Thyroid gland (tissue), 4 donors: ENCODE measurements around the gene CYP3A5. TPM values are rescaled to one million over a fixed set of nuclear protein-coding genes. Genes with fewer than 3 reads are reported as not detected.

Experiments used
- DNase-seq, 2 donors: peaks; one replicate each; pipeline ENCODE4 v3.0.0-alpha.2; 2019
- H3K27ac ChIP-seq, 3 donors: fragments of 200-600 bp; sonication (generic); 1 replicate in 2 of 3; 2 replicates in 1 of 3; pipeline ENCODE4 v1.5.1; 2016 to 2019; ENCODE audit warnings: mild to moderate bottlenecking in 1 of 3, moderate library complexity in 1 of 3
- H3K27me3 ChIP-seq: fragments of 200-600 bp; sonication (generic); one replicate; pipeline ENCODE4 v1.5.1; 2019
- H3K36me3 ChIP-seq, 2 donors: fragments of 200-600 bp; sonication (generic); one replicate each; pipeline ENCODE4 v1.5.1; 2016 to 2019
- H3K4me1 ChIP-seq, 2 donors: fragments of 200-600 bp; sonication (generic); one replicate each; pipeline ENCODE4 v1.5.1; 2017 to 2019
- H3K4me3 ChIP-seq, 3 donors: fragments of 200-600 bp; sonication (generic); replicated peaks in 1 of 3; 1 replicate in 2 of 3; 2 replicates in 1 of 3; pipeline ENCODE4 v1.5.1; 2016; ENCODE audit warnings: mild to moderate bottlenecking in 1 of 3
- H3K9me3 ChIP-seq: fragments of 200-600 bp; sonication (generic); one replicate; pipeline ENCODE4 v1.5.1; 2017
- POLR2A ChIP-seq, 2 donors: fragments of 450-650 bp; IDR thresholded peaks; one replicate each; pipeline ENCODE4 v1.6.1; 2017; ENCODE audit warnings: antibody characterized with exemption in 2 of 2, mild to moderate bottlenecking in 2 of 2, moderate library complexity in 1 of 2
- WGBS, 2 donors: methylation state at CpG; one replicate each; pipeline ENCODE4 v1.1.5; 2017; 5-methylcytosine and 5-hydroxymethylcytosine counted together
- intact Hi-C: fragments of 100-400 bp; cut with DNase I; formaldehyde crosslinking; loops from one replicate; pipeline ENCODE4 v1.15.1; 2023
- total RNA-seq, 4 donors: library from RNA; depleted of rRNA; stranded (reverse); fragments of >200 nt; gene quantifications; one replicate each; pipeline ENCODE4 v1.2.3, GENCODE V29; 2016
- TF ChIP-seq, protein P1 (sequence below), 6 experiments: fragments of 200-600 bp in 3 of 6; fragments of 450-650 bp in 3 of 6; sonication (generic) in 3 of 6; IDR thresholded peaks; one replicate each; pipeline ENCODE4 v1.5.1; 2016 to 2019; ENCODE audit warnings: antibody characterized with exemption in 6 of 6, mild to moderate bottlenecking in 2 of 6, inconsistent platforms in 1 of 6, moderate library complexity in 1 of 6

The CYP3A5 gene
- total RNA-seq, 4 donors from 2014 or later: 0.24 to 1.2 (median 0.73) TPM

DNA sequence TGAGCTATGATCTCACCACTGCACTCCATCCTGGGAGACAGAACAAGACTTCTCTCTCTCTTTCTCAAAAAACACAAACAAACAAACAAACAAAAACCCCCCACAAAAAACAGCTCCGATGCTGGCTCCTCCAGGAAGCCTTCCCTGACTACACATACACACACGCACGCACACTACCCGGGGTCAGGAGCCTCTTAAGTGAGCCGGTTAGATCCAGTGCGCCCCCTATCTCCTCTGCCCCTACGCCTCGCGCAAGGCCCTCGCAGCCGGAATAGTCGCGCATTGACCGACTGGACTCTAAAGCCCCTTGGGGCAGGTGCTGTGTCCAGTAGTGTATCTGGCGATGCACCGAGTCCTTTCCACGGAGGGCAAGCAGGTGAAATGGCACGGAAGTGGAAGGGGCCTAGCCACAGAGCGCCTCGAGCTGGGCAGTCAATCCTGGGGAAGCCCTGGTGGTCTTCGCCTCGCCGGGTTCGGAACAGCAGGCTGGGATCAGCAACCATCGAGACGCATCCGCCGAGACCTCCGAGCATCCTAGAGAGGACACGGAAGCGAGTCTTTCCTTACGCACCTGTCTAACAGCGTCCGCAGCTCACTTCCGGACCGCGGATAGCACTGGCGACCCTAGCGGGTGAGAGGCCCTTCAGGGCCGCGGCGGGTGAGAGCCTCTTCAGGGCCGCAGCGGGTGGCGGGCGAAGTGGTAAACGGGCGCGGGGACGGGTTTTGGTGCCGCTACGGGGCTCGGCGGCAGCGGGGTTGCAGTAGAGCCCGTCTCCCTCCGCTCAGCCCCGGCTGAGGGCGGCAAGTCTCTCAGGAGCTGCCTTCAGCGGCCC is 63.2 kb downstream of the CYP3A5 start, which contains the start of gene ZSCAN25:
ZSCAN25 (plus strand) TSS at position 588 of the 833 bp plus-strand sequence. CDS start 2,661 bp downstream, outside the sequence.
- H3K27ac ChIP-seq: peak within 1 kb of the TSS in 2 of 3 donors; percentile 77 to 79
- TF ChIP-seq POLR2A (IDR thresholded peaks at IDR 0.05): peak in 1 of 2 donors; percentile 59
- TF ChIP-seq, protein P1, sequence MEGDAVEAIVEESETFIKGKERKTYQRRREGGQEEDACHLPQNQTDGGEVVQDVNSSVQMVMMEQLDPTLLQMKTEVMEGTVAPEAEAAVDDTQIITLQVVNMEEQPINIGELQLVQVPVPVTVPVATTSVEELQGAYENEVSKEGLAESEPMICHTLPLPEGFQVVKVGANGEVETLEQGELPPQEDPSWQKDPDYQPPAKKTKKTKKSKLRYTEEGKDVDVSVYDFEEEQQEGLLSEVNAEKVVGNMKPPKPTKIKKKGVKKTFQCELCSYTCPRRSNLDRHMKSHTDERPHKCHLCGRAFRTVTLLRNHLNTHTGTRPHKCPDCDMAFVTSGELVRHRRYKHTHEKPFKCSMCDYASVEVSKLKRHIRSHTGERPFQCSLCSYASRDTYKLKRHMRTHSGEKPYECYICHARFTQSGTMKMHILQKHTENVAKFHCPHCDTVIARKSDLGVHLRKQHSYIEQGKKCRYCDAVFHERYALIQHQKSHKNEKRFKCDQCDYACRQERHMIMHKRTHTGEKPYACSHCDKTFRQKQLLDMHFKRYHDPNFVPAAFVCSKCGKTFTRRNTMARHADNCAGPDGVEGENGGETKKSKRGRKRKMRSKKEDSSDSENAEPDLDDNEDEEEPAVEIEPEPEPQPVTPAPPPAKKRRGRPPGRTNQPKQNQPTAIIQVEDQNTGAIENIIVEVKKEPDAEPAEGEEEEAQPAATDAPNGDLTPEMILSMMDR (IDR thresholded peaks at IDR 0.05): peak in 2 of 6 experiments; percentile 9 to 10
- WGBS, 2 donors: 2% methylated on average over 15 to 21 of the region's 60 CpGs

DNA sequence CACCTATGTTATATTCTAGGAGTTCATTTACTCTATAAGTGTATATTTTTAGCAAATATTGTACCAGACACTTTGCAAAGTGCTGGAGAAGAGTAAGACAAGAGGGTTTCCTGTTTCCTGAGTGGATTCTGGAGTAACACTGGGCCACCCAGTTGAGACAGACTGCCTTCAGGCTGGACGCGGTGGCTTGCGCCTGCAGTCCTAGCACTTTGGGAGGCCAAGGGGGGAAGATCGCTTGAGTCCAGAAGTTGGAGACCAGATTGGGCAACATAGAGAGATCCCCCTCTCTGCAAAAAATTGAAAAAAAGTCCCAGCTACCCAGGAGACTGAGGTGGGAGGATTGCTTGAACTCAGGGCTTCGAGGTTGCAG is 63.8 kb downstream of the CYP3A5 start:
- Histone ChIP-seq H3K4me3 (peak overlapping the region in 1 of 3 donors; percentile 97), H3K36me3 (peaks cover 17 to 19% of the 10 kb centered on the region in 2 donors), H3K27me3 (no peaks in the 10 kb centered on the region), H3K9me3 (no peaks in the 10 kb centered on the region), H3K27ac (peak overlapping the region in 1 of 3 donors; percentile 77), H3K4me1 (peaks cover 9 to 11% of the 10 kb centered on the region in 2 donors)
- no peak for DNase-seq
- WGBS, 2 donors: 90 to 99% methylated on average over 5 of the region's 5 CpGs
- intact Hi-C loops: loop anchor here (10.0 kb wide), 1 partner anchor 61 kb away; the partner anchor contains the start of genes FAM200A and ZNF655
- no peak for TF ChIP-seq POLR2A (IDR thresholded peaks at IDR 0.05)
- TF ChIP-seq, protein P1 (IDR thresholded peaks at IDR 0.05): no peak

More for the DNA sequence above, 63.2 kb downstream of the CYP3A5 start, which contains the start of gene ZSCAN25:
- peak; percentile 82 to 87 for DNase-seq
- Histone ChIP-seq H3K36me3 (peaks cover 23% of the 10 kb centered on the region in 2 donors), H3K4me3 (peak within 1 kb of the TSS; percentile 60 to 97 (median 96)), H3K9me3 (no peaks in the 10 kb centered on the region), H3K27me3 (no peaks in the 10 kb centered on the region), H3K4me1 (peaks cover 9 to 11% of the 10 kb centered on the region in 2 donors)
- intact Hi-C loops: loop anchor here (10.0 kb wide), 1 partner anchor 62 kb away; the partner anchor contains the start of genes FAM200A and ZNF655

GRCh38 chr7:99614495-99614894 is 65.3 kb downstream of the CYP3A5 start:
- WGBS, 2 donors: 78 to 79% methylated on average over 3 of the region's 3 CpGs
- intact Hi-C loops: loop anchor here (10.0 kb wide), 1 partner anchor 60 kb away; the partner anchor contains the start of genes FAM200A and ZNF655
- H3K27ac ChIP-seq: no peak overlapping the region
- no peaks in the 10 kb centered on the region for H3K9me3 ChIP-seq
- TF ChIP-seq POLR2A (IDR thresholded peaks at IDR 0.05): no peak
- TF ChIP-seq, protein P1 (IDR thresholded peaks at IDR 0.05): no peak
- H3K4me1 ChIP-seq: peaks cover 9 to 11% of the 10 kb centered on the region in 2 donors
- H3K36me3 ChIP-seq: peaks cover 3 to 4% of the 10 kb centered on the region in 2 donors
- no peak for DNase-seq
- no peaks in the 10 kb centered on the region for H3K27me3 ChIP-seq
- H3K4me3 ChIP-seq: no peak overlapping the region

DNA sequence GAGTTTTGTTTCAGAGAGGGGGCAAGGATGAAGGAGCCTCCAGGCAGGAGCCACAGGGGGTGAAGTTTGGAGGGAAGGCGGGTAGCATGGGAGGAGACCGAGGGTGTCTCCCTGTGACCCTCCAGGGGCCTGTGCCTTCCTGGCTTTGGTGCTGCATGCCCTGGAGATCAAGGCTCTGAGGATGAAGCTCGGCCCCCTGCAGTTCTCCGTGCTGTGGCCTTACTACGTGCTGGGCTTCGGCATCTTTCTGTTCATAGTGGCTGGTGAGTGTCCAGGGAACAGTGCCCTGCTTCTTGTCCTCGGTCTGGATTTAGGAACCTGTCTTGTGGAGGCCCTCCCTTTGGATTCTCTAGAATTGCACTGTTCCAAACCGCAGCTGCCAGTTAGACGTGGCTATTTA is 72.2 kb downstream of the CYP3A5 start:
- Histone ChIP-seq H3K27me3 (no peaks in the 10 kb centered on the region), H3K9me3 (no peaks in the 10 kb centered on the region), H3K36me3 (no peaks in the 10 kb centered on the region), H3K27ac (no peak overlapping the region), H3K4me3 (no peak overlapping the region), H3K4me1 (no peaks in the 10 kb centered on the region)
- DNase-seq: no peak
- 74 to 75% methylated on average over 8 to 9 of the region's 9 CpGs for WGBS, 2 donors
- intact Hi-C loops: no loop called here
- TF ChIP-seq, protein P1 (IDR thresholded peaks at IDR 0.05): no peak
- no peak for TF ChIP-seq POLR2A (IDR thresholded peaks at IDR 0.05)

- 74 to 85% methylated on average over 8 of the region's 8 CpGs for WGBS, 2 donors
- no peak for TF ChIP-seq POLR2A (IDR thresholded peaks at IDR 0.05)
- TF ChIP-seq, protein P1 (IDR thresholded peaks at IDR 0.05): no peak
Observed at GRCh38 chr7:99606531-99606930, 73.3 kb downstream of the CYP3A5 start.

More at GRCh38 chr7:99606531-99606930, 73.3 kb downstream of the CYP3A5 start:
- Histone ChIP-seq H3K9me3 (no peaks in the 10 kb centered on the region), H3K36me3 (no peaks in the 10 kb centered on the region), H3K27ac (no peak overlapping the region), H3K4me3 (no peak overlapping the region), H3K4me1 (no peaks in the 10 kb centered on the region), H3K27me3 (no peaks in the 10 kb centered on the region)
- intact Hi-C loops: no loop called here
- no peak for DNase-seq
